HepG2 (cell line): ENCODE measurements around the gene GNG7. TPM values are rescaled to one million over a fixed set of nuclear protein-coding genes. Genes with fewer than 3 reads are reported as not detected.

ENCODE experiments used
- CBX2 ChIP-seq, 2 experiments: fragments of 200-600 bp in 1 of 2; sonication (generic); formaldehyde crosslinking in 1 of 2; IDR thresholded peaks; 2 replicates each; pipeline versions ENCODE4 v1.7.0 to v1.8.1; 2018 to 2022; ENCODE audit warnings: low read depth in 2 of 2, low read length in 1 of 2, mild to moderate bottlenecking in 1 of 2, missing genetic modification reagents in 1 of 2
- CEBPB ChIP-seq: IDR thresholded peaks from 2 replicates; pipeline ENCODE4 v1.6.1; 2011; ENCODE audit warnings: low read depth, low read length, improper control_type of control experiment, borderline replicate concordance
- ELF3 ChIP-seq: IDR thresholded peaks from 2 replicates; pipeline ENCODE4 v1.6.1; 2016; ENCODE audit warnings: missing genetic modification reagents, missing compliant biosample characterization
- IKZF1 ChIP-seq: fragments of 450-650 bp; IDR thresholded peaks from 2 replicates; pipeline ENCODE4 v1.7.1; 2016
- MEIS1 ChIP-seq: sonication (generic); formaldehyde crosslinking; IDR thresholded peaks from 2 replicates; pipeline ENCODE4 v1.9.0; 2021; ENCODE audit warnings: mild to moderate bottlenecking, missing genetic modification reagents, moderate library complexity, borderline replicate concordance
- SALL1 ChIP-seq: sonication (generic); formaldehyde crosslinking; IDR thresholded peaks from 2 replicates; pipeline ENCODE4 v1.8.0; 2022; ENCODE audit warnings: mild to moderate bottlenecking, missing genetic modification reagents
- SAP130 ChIP-seq: IDR thresholded peaks from 2 replicates; pipeline ENCODE4 v1.6.1; 2016; ENCODE audit warnings: low read depth
- ZNF20 ChIP-seq: sonication (generic); formaldehyde crosslinking; IDR thresholded peaks from 2 replicates; pipeline ENCODE4 v1.4.0; 2020; ENCODE audit warnings: mild to moderate bottlenecking, moderate library complexity, missing genetic modification reagents
- polyA plus RNA-seq, 8 experiments: library from polyadenylated mRNA; depleted of rRNA in 3 of 8; stranded (reverse) in 7 of 8; unstranded in 1 of 8; fragments of >200 nt; fragmentation: Illumina TruSeq in 4 of 8; extraction: Trizol in 4 of 8; gene quantifications; 2 replicates each; pipeline versions ENCODE4 v1.2.1 to v1.2.3, GENCODE V29; 2011 to 2016; ENCODE audit warnings: low read depth in 4 of 8, missing spikeins in 1 of 8, mixed read lengths in 1 of 8; ENCODE audit not compliant: insufficient read depth in 1 of 8
- total RNA-seq, 5 experiments: library from RNA; depleted of rRNA; stranded (reverse); fragments of >200 nt; fragmentation: Illumina TruSeq; extraction: Trizol; gene quantifications; 2 replicates each; pipeline ENCODE4 v1.2.3, GENCODE V29; 2016; ENCODE audit warnings: low read depth in 1 of 5
- TF ChIP-seq, protein P1 (sequence below): sonication (generic); formaldehyde crosslinking; IDR thresholded peaks from one replicate; pipeline ENCODE4 v1.5.1; 2020; ENCODE audit warnings: mild to moderate bottlenecking, missing genetic modification reagents; ENCODE audit errors: not compliant biosample characterization
- TF ChIP-seq, protein P2 (sequence below): sonication (generic); formaldehyde crosslinking; IDR thresholded peaks from 2 replicates; pipeline ENCODE4 v1.5.1; 2020; ENCODE audit warnings: mild to moderate bottlenecking, missing genetic modification reagents, borderline replicate concordance
- TF ChIP-seq, protein P3 (sequence below): sonication (generic); formaldehyde crosslinking; conservative IDR thresholded peaks from 2 replicates; pipeline ENCODE4 v1.4.0; 2020; ENCODE audit warnings: missing genetic modification reagents
- TF ChIP-seq, protein P4 (sequence below): sonication (generic); formaldehyde crosslinking; conservative IDR thresholded peaks from 2 replicates; pipeline ENCODE4 v1.4.0; 2020; ENCODE audit warnings: mild to moderate bottlenecking, missing genetic modification reagents, moderate library complexity

Gene GNG7
- total and polyA plus RNA-seq, 2 of the 13 experiments (the other 11 are each of a cell fraction or from before 2014, with no cell fraction given): 1.4 to 3.3 TPM

DNA sequence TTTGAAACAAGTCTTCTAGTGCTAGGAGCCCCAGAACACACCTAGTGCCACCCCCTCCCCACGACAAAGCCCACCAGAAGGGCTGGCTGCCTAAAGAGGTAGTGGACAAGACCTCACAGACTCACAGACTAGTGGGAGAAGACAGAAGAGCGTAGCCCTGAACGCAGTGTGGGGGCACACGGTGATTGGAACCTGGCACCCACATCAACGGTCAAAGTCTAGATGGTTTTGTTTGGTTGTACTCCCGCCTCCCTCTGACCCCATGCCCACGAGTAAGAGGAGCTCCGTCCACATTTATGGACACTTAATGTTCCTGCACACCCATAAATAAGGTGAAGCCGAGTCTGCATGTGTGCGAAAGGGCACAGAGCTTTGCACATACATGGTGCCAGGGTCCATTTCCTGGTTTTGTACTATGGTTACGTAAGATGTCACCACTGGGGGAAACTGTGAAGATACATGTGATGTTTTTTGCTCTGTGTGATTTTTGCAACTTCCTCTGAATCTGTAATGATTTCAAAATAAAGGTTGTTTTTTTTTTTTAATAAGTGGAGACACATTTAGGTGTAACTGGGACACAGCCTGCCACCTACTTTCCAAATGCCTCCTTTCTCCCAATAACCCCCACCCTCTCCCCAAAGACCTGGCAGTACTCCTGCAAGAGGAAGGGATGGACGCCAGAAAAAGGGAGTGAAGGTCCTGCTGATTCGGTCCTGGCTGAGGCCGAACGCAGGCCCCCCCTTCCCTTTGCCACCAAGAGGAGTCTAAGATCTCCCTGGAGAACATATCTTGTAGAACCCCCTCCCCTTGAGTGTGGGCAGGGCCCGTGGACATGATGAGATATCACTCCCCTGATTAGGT, 72.8 kb downstream of the GNG7 start (continued):
- TF ChIP-seq, protein P1, sequence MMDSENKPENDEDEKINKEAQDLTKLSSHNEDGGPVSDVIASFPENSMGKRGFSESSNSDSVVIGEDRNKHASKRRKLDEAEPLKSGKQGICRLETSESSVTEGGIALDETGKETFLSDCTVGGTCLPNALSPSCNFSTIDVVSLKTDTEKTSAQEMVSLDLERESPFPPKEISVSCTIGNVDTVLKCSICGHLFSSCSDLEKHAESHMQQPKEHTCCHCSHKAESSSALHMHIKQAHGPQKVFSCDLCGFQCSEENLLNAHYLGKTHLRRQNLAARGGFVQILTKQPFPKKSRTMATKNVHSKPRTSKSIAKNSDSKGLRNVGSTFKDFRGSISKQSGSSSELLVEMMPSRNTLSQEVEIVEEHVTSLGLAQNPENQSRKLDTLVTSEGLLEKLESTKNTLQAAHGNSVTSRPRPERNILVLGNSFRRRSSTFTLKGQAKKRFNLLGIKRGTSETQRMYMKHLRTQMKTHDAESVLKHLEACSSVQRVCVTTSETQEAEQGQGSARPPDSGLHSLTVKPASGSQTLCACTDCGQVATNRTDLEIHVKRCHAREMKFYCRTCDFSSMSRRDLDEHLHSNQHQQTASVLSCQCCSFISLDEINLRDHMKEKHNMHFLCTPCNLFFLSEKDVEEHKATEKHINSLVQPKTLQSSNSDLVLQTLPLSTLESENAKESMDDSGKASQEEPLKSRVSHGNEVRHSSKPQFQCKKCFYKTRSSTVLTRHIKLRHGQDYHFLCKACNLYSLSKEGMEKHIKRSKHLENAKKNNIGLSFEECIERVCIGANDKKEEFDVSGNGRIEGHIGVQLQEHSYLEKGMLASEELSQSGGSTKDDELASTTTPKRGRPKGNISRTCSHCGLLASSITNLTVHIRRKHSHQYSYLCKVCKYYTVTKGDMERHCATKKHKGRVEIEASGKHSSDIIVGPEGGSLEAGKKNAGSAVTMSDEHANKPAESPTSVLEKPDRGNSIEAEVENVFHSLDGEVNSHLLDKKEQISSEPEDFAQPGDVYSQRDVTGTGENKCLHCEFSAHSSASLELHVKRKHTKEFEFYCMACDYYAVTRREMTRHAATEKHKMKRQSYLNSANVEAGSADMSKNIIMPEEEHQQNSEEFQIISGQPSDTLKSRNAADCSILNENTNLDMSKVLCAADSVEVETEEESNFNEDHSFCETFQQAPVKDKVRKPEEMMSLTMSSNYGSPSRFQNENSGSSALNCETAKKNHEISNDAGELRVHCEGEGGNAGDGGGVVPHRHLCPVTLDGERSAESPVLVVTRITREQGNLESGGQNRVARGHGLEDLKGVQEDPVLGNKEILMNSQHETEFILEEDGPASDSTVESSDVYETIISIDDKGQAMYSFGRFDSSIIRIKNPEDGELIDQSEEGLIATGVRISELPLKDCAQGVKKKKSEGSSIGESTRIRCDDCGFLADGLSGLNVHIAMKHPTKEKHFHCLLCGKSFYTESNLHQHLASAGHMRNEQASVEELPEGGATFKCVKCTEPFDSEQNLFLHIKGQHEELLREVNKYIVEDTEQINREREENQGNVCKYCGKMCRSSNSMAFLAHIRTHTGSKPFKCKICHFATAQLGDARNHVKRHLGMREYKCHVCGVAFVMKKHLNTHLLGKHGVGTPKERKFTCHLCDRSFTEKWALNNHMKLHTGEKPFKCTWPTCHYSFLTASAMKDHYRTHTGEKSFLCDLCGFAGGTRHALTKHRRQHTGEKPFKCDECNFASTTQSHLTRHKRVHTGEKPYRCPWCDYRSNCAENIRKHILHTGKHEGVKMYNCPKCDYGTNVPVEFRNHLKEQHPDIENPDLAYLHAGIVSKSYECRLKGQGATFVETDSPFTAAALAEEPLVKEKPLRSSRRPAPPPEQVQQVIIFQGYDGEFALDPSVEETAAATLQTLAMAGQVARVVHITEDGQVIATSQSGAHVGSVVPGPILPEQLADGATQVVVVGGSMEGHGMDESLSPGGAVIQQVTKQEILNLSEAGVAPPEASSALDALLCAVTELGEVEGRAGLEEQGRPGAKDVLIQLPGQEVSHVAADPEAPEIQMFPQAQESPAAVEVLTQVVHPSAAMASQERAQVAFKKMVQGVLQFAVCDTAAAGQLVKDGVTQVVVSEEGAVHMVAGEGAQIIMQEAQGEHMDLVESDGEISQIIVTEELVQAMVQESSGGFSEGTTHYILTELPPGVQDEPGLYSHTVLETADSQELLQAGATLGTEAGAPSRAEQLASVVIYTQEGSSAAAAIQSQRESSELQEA (CRISPR knock-in tag): no peak
- peak; percentile 46 for TF ChIP-seq SAP130 (CRISPR knock-in tag)
- no peak for TF ChIP-seq CBX2 (IDR thresholded peaks at IDR 0.05; ENCODE audit: low read depth, low read length)
- TF ChIP-seq CBX2 (CRISPR knock-in tag; IDR thresholded peaks at IDR 0.05; ENCODE audit: low read depth): no peak
- TF ChIP-seq, protein P2, sequence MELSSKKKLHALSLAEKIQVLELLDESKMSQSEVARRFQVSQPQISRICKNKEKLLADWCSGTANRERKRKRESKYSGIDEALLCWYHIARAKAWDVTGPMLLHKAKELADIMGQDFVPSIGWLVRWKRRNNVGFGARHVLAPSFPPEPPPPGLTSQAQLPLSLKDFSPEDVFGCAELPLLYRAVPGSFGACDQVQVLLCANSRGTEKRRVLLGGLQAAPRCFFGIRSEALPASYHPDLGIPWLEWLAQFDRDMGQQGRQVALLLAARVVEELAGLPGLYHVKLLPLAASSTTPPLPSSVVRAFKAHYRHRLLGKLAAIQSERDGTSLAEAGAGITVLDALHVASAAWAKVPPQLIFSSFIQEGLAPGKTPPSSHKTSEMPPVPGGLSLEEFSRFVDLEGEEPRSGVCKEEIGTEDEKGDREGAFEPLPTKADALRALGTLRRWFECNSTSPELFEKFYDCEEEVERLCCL (CRISPR knock-in tag): no peak
- TF ChIP-seq IKZF1: no peak
- TF ChIP-seq, protein P3, sequence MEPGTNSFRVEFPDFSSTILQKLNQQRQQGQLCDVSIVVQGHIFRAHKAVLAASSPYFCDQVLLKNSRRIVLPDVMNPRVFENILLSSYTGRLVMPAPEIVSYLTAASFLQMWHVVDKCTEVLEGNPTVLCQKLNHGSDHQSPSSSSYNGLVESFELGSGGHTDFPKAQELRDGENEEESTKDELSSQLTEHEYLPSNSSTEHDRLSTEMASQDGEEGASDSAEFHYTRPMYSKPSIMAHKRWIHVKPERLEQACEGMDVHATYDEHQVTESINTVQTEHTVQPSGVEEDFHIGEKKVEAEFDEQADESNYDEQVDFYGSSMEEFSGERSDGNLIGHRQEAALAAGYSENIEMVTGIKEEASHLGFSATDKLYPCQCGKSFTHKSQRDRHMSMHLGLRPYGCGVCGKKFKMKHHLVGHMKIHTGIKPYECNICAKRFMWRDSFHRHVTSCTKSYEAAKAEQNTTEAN (CRISPR knock-in tag): 0 out of 2 replicates have a peak, but pooled peaks have one; percentile 59
- peak; percentile 72 for TF ChIP-seq CEBPB
- TF ChIP-seq MEIS1: no peak
- TF ChIP-seq ZNF20: no peak
- TF ChIP-seq SALL1: peak; percentile 51
- TF ChIP-seq ELF3 (CRISPR knock-in tag): peak; percentile 90
- TF ChIP-seq, protein P4, sequence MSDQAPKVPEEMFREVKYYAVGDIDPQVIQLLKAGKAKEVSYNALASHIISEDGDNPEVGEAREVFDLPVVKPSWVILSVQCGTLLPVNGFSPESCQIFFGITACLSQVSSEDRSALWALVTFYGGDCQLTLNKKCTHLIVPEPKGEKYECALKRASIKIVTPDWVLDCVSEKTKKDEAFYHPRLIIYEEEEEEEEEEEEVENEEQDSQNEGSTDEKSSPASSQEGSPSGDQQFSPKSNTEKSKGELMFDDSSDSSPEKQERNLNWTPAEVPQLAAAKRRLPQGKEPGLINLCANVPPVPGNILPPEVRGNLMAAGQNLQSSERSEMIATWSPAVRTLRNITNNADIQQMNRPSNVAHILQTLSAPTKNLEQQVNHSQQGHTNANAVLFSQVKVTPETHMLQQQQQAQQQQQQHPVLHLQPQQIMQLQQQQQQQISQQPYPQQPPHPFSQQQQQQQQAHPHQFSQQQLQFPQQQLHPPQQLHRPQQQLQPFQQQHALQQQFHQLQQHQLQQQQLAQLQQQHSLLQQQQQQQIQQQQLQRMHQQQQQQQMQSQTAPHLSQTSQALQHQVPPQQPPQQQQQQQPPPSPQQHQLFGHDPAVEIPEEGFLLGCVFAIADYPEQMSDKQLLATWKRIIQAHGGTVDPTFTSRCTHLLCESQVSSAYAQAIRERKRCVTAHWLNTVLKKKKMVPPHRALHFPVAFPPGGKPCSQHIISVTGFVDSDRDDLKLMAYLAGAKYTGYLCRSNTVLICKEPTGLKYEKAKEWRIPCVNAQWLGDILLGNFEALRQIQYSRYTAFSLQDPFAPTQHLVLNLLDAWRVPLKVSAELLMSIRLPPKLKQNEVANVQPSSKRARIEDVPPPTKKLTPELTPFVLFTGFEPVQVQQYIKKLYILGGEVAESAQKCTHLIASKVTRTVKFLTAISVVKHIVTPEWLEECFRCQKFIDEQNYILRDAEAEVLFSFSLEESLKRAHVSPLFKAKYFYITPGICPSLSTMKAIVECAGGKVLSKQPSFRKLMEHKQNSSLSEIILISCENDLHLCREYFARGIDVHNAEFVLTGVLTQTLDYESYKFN: peak; percentile 57
